ENCODE results near the gene ZFAND4. TPM values are rescaled to one million over a fixed set of nuclear protein-coding genes. Genes with fewer than 3 reads are reported as not detected.
"Not testable (repeated sequence)": the region's sequence is repeated elsewhere in the genome, so short reads cannot be mapped to it uniquely, and the experiment has no call there.

ZFAND4 gene
- total and polyA plus RNA-seq, 9 donors: 4.4 to 21.9 (median 15.1) TPM

DNA sequence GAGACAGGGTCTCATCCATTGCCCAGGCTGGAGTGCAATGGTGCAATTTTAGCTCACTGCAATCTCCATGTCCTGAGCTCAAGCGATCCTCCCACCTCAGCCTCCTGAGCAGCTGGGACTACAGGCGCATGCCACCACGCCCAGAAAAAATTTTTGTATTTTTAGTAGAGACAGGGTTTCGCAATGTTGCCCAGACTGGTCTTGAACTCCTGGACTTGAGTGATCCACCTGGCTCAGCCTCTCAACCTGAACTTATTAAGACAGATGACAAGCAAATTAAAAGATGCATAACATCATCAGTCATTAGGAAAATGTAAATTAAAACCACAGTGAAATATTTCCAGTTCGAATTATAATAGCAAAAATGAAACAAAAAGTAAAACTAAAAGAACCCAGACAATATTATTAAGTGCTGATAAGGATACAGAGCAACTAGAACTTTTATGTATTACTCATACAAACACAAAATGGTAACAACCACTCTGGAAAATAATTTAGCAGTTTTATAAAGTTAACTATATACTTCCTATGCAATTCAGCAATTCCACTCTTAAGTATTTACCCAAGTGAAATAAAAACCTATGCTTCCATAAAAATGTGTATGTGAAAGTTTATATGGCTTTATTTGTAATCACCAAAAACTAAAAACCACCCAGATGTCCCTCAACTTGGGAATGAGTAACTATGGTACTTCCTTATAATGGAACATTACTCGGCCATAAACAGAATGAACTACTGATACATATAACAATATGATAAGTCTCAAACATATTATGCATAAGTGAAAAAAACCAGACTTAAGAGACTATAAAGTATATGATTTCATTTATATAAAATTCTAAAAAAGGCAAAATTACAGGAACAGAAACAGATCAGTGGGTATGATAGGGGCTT is 15.3 kb downstream of the ZFAND4 start:
- Histone ChIP-seq H3K36me3 (no peaks in the 10 kb centered on the region), H3K27ac (no peak overlapping the region), H3K4me3 (no peak overlapping the region), H3K27me3 (no peaks in the 10 kb centered on the region), H3K9me3 (no peaks in the 10 kb centered on the region), H3K4me1 (ENCODE audit: insufficient read depth) (no peaks in the 10 kb centered on the region)
- DNase-seq: no peak
- TF ChIP-seq EP300 (IDR thresholded peaks at IDR 0.05) (no peak), POLR2A (IDR thresholded peaks at IDR 0.05) (no peak)
- TF ChIP-seq, protein P1, sequence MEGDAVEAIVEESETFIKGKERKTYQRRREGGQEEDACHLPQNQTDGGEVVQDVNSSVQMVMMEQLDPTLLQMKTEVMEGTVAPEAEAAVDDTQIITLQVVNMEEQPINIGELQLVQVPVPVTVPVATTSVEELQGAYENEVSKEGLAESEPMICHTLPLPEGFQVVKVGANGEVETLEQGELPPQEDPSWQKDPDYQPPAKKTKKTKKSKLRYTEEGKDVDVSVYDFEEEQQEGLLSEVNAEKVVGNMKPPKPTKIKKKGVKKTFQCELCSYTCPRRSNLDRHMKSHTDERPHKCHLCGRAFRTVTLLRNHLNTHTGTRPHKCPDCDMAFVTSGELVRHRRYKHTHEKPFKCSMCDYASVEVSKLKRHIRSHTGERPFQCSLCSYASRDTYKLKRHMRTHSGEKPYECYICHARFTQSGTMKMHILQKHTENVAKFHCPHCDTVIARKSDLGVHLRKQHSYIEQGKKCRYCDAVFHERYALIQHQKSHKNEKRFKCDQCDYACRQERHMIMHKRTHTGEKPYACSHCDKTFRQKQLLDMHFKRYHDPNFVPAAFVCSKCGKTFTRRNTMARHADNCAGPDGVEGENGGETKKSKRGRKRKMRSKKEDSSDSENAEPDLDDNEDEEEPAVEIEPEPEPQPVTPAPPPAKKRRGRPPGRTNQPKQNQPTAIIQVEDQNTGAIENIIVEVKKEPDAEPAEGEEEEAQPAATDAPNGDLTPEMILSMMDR (IDR thresholded peaks at IDR 0.05): no peak
- intact Hi-C loops (cut with DNase I): no loop called here
- WGBS, 3 donors: 93 to 96% (median 96%) methylated on average over 6 of the region's 6 CpGs

DNA sequence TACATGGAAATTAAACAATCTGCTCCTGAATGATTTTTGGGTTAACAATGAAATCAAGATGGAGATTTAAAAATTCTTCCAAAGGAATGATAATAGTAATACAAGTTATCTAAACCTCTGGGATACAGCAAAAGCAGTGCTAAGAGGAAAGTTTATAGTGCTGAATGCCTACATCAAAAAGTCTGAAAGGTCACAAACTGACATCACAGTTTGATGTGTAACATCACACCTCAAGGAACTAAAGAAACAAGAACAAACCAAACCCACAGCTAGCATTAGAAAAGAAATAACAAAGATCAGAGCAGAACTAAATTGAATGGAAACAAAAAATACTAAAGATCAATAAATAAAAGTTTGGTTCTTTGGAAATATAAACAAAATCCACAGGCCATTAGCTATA is 17.4 kb downstream of the ZFAND4 start:
- H3K36me3 ChIP-seq: no peaks in the 10 kb centered on the region
- no peaks in the 10 kb centered on the region for H3K4me1 ChIP-seq (ENCODE audit: insufficient read depth)
- no peak overlapping the region for H3K27ac ChIP-seq
- no peak overlapping the region for H3K4me3 ChIP-seq
- intact Hi-C loops (cut with DNase I): no loop called here
- no peaks in the 10 kb centered on the region for H3K9me3 ChIP-seq
- DNase-seq: no peak
- TF ChIP-seq, protein P1 (IDR thresholded peaks at IDR 0.05): no peak
- TF ChIP-seq EP300 (IDR thresholded peaks at IDR 0.05) (no peak), POLR2A (IDR thresholded peaks at IDR 0.05) (no peak)
- H3K27me3 ChIP-seq: no peaks in the 10 kb centered on the region

DNA sequence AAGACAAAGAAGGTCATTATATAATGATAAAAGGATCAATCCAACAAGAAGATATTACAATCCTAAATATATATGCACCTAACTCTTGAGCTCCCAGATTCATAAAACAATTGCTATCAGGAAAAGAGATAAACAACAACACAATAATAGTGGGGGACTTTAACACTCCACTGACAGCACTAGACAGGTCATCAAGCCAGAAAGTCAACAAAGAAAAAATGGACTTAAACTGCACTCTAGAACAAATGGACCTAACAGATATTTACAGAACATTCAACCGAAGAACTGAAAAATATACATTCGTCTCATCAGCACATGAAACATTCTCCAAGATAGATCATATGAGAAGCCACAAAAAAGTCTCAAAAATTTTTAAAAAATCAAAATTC is 17.8 kb downstream of the ZFAND4 start:
- 95 to 97% (median 96%) methylated on average over 2 of the region's 2 CpGs for WGBS, 3 donors
- DNase-seq; H3K36me3 ChIP-seq; H3K4me3 ChIP-seq; H3K27ac ChIP-seq; intact Hi-C loops (cut with DNase I); H3K9me3 ChIP-seq; H3K27me3 ChIP-seq; H3K4me1 ChIP-seq (ENCODE audit: insufficient read depth): not testable (repeated sequence)

DNA sequence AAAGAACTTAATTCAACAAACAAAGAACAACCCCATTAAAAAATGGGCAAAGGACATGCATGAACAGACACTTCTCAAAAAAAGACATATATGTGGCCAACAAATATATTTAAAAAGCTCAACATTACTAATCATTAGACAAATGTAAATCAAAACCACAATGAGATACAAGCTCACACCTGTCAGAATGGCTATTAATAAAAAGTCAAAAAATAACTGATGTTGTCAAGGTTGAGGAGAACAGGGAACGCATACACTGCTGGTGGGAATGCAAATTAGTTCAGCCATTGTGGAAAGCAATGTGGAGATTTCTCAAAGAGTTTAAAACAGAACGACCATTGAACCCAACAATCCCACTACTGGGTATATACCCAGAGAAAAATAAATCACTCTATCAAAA is 19.1 kb downstream of the ZFAND4 start:
- Histone ChIP-seq H3K4me1 (ENCODE audit: insufficient read depth) (no peaks in the 10 kb centered on the region), H3K4me3 (no peak overlapping the region), H3K27ac (no peak overlapping the region), H3K36me3 (no peaks in the 10 kb centered on the region), H3K27me3 (no peaks in the 10 kb centered on the region), H3K9me3 (no peaks in the 10 kb centered on the region)
- 92 to 97% (median 96%) methylated on average over 2 of the region's 2 CpGs for WGBS, 3 donors
- DNase-seq: no peak
- TF ChIP-seq POLR2A (IDR thresholded peaks at IDR 0.05) (no peak), EP300 (IDR thresholded peaks at IDR 0.05) (no peak)
- TF ChIP-seq, protein P1 (IDR thresholded peaks at IDR 0.05): no peak
- intact Hi-C loops (cut with DNase I): no loop called here

DNA sequence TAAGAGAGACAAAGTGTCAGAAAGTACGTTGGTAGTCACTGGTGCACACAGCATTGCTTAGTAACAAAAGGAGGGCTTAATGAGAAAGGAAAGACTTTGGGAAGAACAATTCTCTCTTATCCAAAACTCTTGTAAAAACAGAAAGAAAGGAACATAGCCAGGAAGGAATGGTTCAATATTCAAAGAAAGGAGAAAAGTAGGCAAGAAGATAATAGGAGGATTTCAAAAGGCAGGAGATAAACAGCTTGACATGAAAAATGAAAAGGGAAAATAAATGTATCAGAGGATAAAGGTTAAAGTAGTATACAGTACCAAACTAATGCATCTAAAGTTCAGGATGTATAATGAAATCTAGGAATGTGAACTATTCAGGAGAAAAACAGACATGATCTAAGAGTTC is 20.1 kb downstream of the ZFAND4 start:
- Histone ChIP-seq H3K4me3 (no peak overlapping the region), H3K4me1 (ENCODE audit: insufficient read depth) (no peaks in the 10 kb centered on the region), H3K27me3 (no peaks in the 10 kb centered on the region), H3K9me3 (no peaks in the 10 kb centered on the region), H3K36me3 (no peaks in the 10 kb centered on the region), H3K27ac (no peak overlapping the region)
- intact Hi-C loops (cut with DNase I): no loop called here
- TF ChIP-seq POLR2A (IDR thresholded peaks at IDR 0.05): no peak
- no peak for DNase-seq
- 74 to 86% (median 84%) methylated on average over 1 of the region's 1 CpG for WGBS, 3 donors

All from ovary (tissue), 9 donors.